ENCODE data around the gene GXYLT2. TPM values are rescaled to one million over a fixed set of nuclear protein-coding genes. Genes with fewer than 3 reads are reported as not detected.

The GXYLT2 gene
- total and polyA plus RNA-seq, 2 experiments from 2014 or later: 2.0 to 5.8 TPM

- H3K27me3 ChIP-seq (ENCODE audit: insufficient read depth): no peaks in the 10 kb centered on the region
- TF ChIP-seq EZH2 (IDR thresholded peaks at IDR 0.05; ENCODE audit: low read depth, unreplicated experiment) (no peak), CTCF (conservative IDR thresholded peaks at IDR 0.05; ENCODE audit: low read depth in 2 of 2) (peak; percentile 57 to 67), CREB1 (CRISPR knock-in tag; IDR thresholded peaks at IDR 0.05; ENCODE audit: low read depth) (no peak)
- peak; percentile 22 for ATAC-seq
- no peaks in the 10 kb centered on the region; the same call in 1 of the 2 replicates for H3K79me2 ChIP-seq (replicated peaks; ENCODE audit: insufficient read depth)
- peaks cover 17% of the 10 kb centered on the region; the same call in 1 of the 2 replicates for H3K36me3 ChIP-seq (ENCODE audit: insufficient read depth)
- no peaks in the 10 kb centered on the region for H3K9me2 ChIP-seq (ENCODE audit: insufficient read depth)
- H3K4me1 ChIP-seq (ENCODE audit: insufficient read depth): peaks cover 30% of the 10 kb centered on the region
- H3K4me1 Mint-ChIP-seq: peaks cover 30% of the 10 kb centered on the region
- no peak overlapping the region for H2AFZ ChIP-seq
- H3K27me3 Mint-ChIP-seq (ENCODE audit: insufficient read depth, low read depth, poor library complexity): peaks cover 12% of the 10 kb centered on the region
- H4K20me1 ChIP-seq (replicated peaks; ENCODE audit: insufficient read depth): peaks cover 45% of the 10 kb centered on the region
- H3K27ac ChIP-seq (ENCODE audit: low read depth): peak overlapping the region; percentile 89
- H3F3A ChIP-seq (replicated peaks; ENCODE audit: low read depth): no peaks in the 10 kb centered on the region
- H3K36me3 Mint-ChIP-seq (ENCODE audit: low read depth): peaks cover 45% of the 10 kb centered on the region
- peak overlapping the region; percentile 93 for H3K4me3 Mint-ChIP-seq
- H3K4me3 ChIP-seq: peak overlapping the region; percentile 89
- peak overlapping the region; percentile 94 for H3K27ac Mint-ChIP-seq
- peak overlapping the region; percentile 92 for H3K4me2 ChIP-seq
- no peaks in the 10 kb centered on the region for H3K9me3 Mint-ChIP-seq
- peak; percentile 75 for DNase-seq (ENCODE audit: low spot score)
Measured at GRCh38 chr3:72997421-72997961, 109.6 kb downstream of the GXYLT2 start.

GRCh38 chr3:72998466-72998865 lies 110.6 kb downstream of the GXYLT2 start:
- no peak overlapping the region for H3K27ac ChIP-seq (ENCODE audit: low read depth)
- H3K36me3 ChIP-seq (ENCODE audit: insufficient read depth): peaks cover 17% of the 10 kb centered on the region; the same call in 1 of the 2 replicates
- H4K20me1 ChIP-seq (replicated peaks; ENCODE audit: insufficient read depth): peaks cover 54% of the 10 kb centered on the region

More at GRCh38 chr3:72998466-72998865, 110.6 kb downstream of the GXYLT2 start:
- H3K36me3 Mint-ChIP-seq (ENCODE audit: low read depth): peaks cover 53% of the 10 kb centered on the region
- Histone ChIP-seq H3K4me3 (peak overlapping the region; percentile 89), H3F3A (replicated peaks; ENCODE audit: low read depth) (no peaks in the 10 kb centered on the region), H3K4me1 (ENCODE audit: insufficient read depth) (peaks cover 30% of the 10 kb centered on the region), H2AFZ (no peak overlapping the region), H3K79me2 (replicated peaks; ENCODE audit: insufficient read depth) (no peaks in the 10 kb centered on the region; the same call in 1 of the 2 replicates), H3K4me2 (peak overlapping the region; percentile 92), H3K9me2 (ENCODE audit: insufficient read depth) (no peaks in the 10 kb centered on the region), H3K27me3 (ENCODE audit: insufficient read depth) (no peaks in the 10 kb centered on the region)
- TF ChIP-seq CREB1 (CRISPR knock-in tag; IDR thresholded peaks at IDR 0.05; ENCODE audit: low read depth) (no peak), REST (IDR thresholded peaks at IDR 0.05; ENCODE audit: unreplicated experiment) (no peak), EZH2 (IDR thresholded peaks at IDR 0.05; ENCODE audit: low read depth, unreplicated experiment) (no peak), ZNF331 (CRISPR knock-in tag; IDR thresholded peaks at IDR 0.05; ENCODE audit: low read depth) (no peak), ZNF114 (CRISPR knock-in tag; IDR thresholded peaks at IDR 0.05) (no peak)
- peak overlapping the region; percentile 93 for H3K4me3 Mint-ChIP-seq
- H3K9me3 Mint-ChIP-seq: no peaks in the 10 kb centered on the region
- ATAC-seq (no peak), DNase-seq (ENCODE audit: low spot score) (no peak)
- no peak overlapping the region for H3K27ac Mint-ChIP-seq
- peaks cover 29% of the 10 kb centered on the region for H3K4me1 Mint-ChIP-seq
- H3K27me3 Mint-ChIP-seq (ENCODE audit: insufficient read depth, low read depth, poor library complexity): peaks cover 12% of the 10 kb centered on the region

All from GM23338 (cell line).